Tibial nerve (tissue), 3 donors: ENCODE results near the gene CCDC150.

Experiments
- EP300 ChIP-seq, 2 donors: sonication (generic); formaldehyde crosslinking; IDR thresholded peaks; one replicate each; pipeline ENCODE4 v1.6.1; 2017; ENCODE audit warnings: antibody characterized with exemption in 2 of 2, mild to moderate bottlenecking in 1 of 2
- POLR2A ChIP-seq, 2 donors: fragments of 450-650 bp; IDR thresholded peaks; one replicate each; pipeline ENCODE4 v1.6.1; 2017; ENCODE audit warnings: antibody characterized with exemption in 2 of 2, mild to moderate bottlenecking in 2 of 2, moderate library complexity in 2 of 2

DNA sequence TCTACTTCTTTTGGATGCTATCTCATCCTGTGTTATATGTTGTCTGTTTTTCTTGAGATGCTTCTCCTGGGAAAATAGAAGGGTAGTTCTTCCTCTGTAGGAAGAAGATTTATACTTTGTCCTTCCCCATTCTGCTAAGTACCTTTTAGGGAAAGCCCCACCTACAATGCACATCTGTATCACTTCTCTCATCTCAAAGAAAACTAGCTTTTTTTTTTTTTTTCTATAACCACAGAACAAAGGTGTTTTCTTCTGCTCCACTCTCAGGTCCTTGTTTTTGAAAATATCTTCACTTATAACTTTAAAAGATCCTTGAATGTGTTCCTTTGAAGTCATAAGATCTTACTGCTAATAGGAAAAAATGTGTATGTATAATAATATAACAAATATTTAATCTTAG, 30.8 kb downstream of the CCDC150 start:
- TF ChIP-seq EP300 (IDR thresholded peaks at IDR 0.05) (no peak), POLR2A (IDR thresholded peaks at IDR 0.05) (no peak)
